SU-DHL-6 (cell line): ENCODE data around the gene SPPL2A.

ENCODE experiments used
- H2AFZ ChIP-seq: fragments of 200-600 bp; sonication (generic); 2 replicates; pipeline ENCODE4 v1.6.1; 2014; ENCODE audit warnings: low read depth, mild to moderate bottlenecking, moderate library complexity, mixed read lengths, antibody characterized with exemption, low read length; ENCODE audit not compliant: severe bottlenecking
- H3F3A ChIP-seq: fragments of 200-600 bp; shearing (Covaris generic); 2 replicates; pipeline ENCODE4 v1.6.0; 2016; ENCODE audit warnings: antibody characterized with exemption, mild to moderate bottlenecking; ENCODE audit not compliant: insufficient read depth
- H3K27ac ChIP-seq: fragments of 200-600 bp; sonication (generic); 2 replicates; pipeline ENCODE4 v1.5.1; 2016; ENCODE audit warnings: low read depth, mild to moderate bottlenecking, low read length, moderate library complexity, mixed read lengths
- H3K27me3 ChIP-seq: fragments of 200-600 bp; sonication (generic), shearing (Covaris generic); 2 replicates; pipeline ENCODE4 v1.6.0; 2014; ENCODE audit warnings: mild to moderate bottlenecking, low read length
- H3K36me3 ChIP-seq: fragments of 200-600 bp; sonication (generic); 2 replicates; pipeline ENCODE4 v1.6.1; 2014; ENCODE audit warnings: mild to moderate bottlenecking, low read length, mixed read lengths
- H3K4me2 ChIP-seq: fragments of 300-600, 200-600 bp; shearing (Covaris generic), sonication (generic); 2 replicates; pipeline ENCODE4 v1.6.0; 2014; ENCODE audit warnings: low read length, low read depth, mild to moderate bottlenecking; ENCODE audit not compliant: poor library complexity, severe bottlenecking
- H3K4me3 ChIP-seq: fragments of 200-600 bp; sonication (generic); 2 replicates; pipeline ENCODE4 v1.5.1; 2014; ENCODE audit warnings: antibody characterized with exemption, low read length, mild to moderate bottlenecking, mixed read lengths; ENCODE audit not compliant: insufficient read depth, poor library complexity, severe bottlenecking
- H3K79me2 ChIP-seq: fragments of 200-600 bp; sonication (generic); 2 replicates; pipeline ENCODE4 v1.6.1; 2014; ENCODE audit warnings: mild to moderate bottlenecking, low read length, moderate library complexity; ENCODE audit not compliant: insufficient read depth
- H3K9ac ChIP-seq: fragments of 200-600 bp; sonication (generic); 2 replicates; pipeline ENCODE4 v1.7.0; 2014; ENCODE audit warnings: mild to moderate bottlenecking, low read length
- H3K9me2 ChIP-seq: fragments of 200-600 bp; sonication (generic); replicated peaks from 2 replicates; pipeline ENCODE4 v1.6.1; 2014; ENCODE audit warnings: low read length; ENCODE audit not compliant: insufficient read depth
- H3K9me3 ChIP-seq: fragments of 200-600 bp; sonication (generic); 2 replicates; pipeline ENCODE4 v1.6.1; 2014; ENCODE audit warnings: low read length, mixed read lengths; ENCODE audit not compliant: insufficient read depth
- H4K20me1 ChIP-seq: fragments of 200-600 bp; sonication (generic); 2 replicates; pipeline ENCODE4 v1.6.1; 2014; ENCODE audit warnings: low read depth, mild to moderate bottlenecking, antibody characterized with exemption, low read length, moderate library complexity, mixed read lengths
- CTCF ChIP-seq: fragments of 200-600 bp; sonication (generic); IDR thresholded peaks from one replicate; pipeline ENCODE4 v1.5.1; 2017; ENCODE audit warnings: antibody characterized with exemption, mild to moderate bottlenecking, low read length, moderate library complexity; ENCODE audit not compliant: insufficient read depth, poor library complexity, severe bottlenecking
- EZH2phosphoT487 ChIP-seq: fragments of 200-600 bp; sonication (generic), shearing (Covaris generic); conservative IDR thresholded peaks from 2 replicates; pipeline ENCODE4 v1.6.1; 2018; ENCODE audit warnings: mild to moderate bottlenecking, antibody characterized with exemption, low read length, moderate library complexity, mixed read lengths

SPPL2A gene

GRCh38 chr15:50790778-50791453, 25.4 kb upstream of the SPPL2A start:
- H3K9me3 ChIP-seq = no peaks in the 10 kb centered on the region
- no peaks in the 10 kb centered on the region for H3F3A ChIP-seq
- no peak overlapping the region for H2AFZ ChIP-seq
- TF ChIP-seq CTCF (no peak), EZH2phosphoT487 (no peak)
- H3K79me2 ChIP-seq = no peaks in the 10 kb centered on the region
- no peaks in the 10 kb centered on the region for H3K9me2 ChIP-seq
- H3K4me3 ChIP-seq = no peak overlapping the region
- H3K27ac ChIP-seq = no peak overlapping the region
- H3K27me3 ChIP-seq = no peaks in the 10 kb centered on the region
- no peaks in the 10 kb centered on the region for H3K36me3 ChIP-seq
- H4K20me1 ChIP-seq = no peaks in the 10 kb centered on the region
- no peak overlapping the region for H3K9ac ChIP-seq
- no peak overlapping the region for H3K4me2 ChIP-seq

- H3K4me2 ChIP-seq = no peak overlapping the region
- TF ChIP-seq EZH2phosphoT487 (no peak), CTCF (no peak)
Measured at GRCh38 chr15:50786871-50787270, 21.4 kb upstream of the SPPL2A start.

GRCh38 chr15:50786438-50786837, 20.9 kb upstream of the SPPL2A start:
- no peaks in the 10 kb centered on the region for H3F3A ChIP-seq
- H3K9me2 ChIP-seq = no peaks in the 10 kb centered on the region
- no peak overlapping the region for H2AFZ ChIP-seq
- no peaks in the 10 kb centered on the region for H3K9me3 ChIP-seq
- H3K79me2 ChIP-seq = no peaks in the 10 kb centered on the region
- H3K27me3 ChIP-seq = no peaks in the 10 kb centered on the region
- H3K9ac ChIP-seq = no peak overlapping the region
- H4K20me1 ChIP-seq = no peaks in the 10 kb centered on the region
- H3K36me3 ChIP-seq = no peaks in the 10 kb centered on the region
- no peak overlapping the region for H3K4me3 ChIP-seq
- TF ChIP-seq EZH2phosphoT487 (no peak), CTCF (no peak)
- H3K4me2 ChIP-seq = no peak overlapping the region
- no peak overlapping the region for H3K27ac ChIP-seq

More at GRCh38 chr15:50786871-50787270, 21.4 kb upstream of the SPPL2A start:
- Histone ChIP-seq H3F3A (no peaks in the 10 kb centered on the region), H3K4me3 (no peak overlapping the region), H3K9ac (no peak overlapping the region), H2AFZ (no peak overlapping the region), H3K79me2 (no peaks in the 10 kb centered on the region), H3K9me2 (no peaks in the 10 kb centered on the region), H4K20me1 (no peaks in the 10 kb centered on the region), H3K27me3 (no peaks in the 10 kb centered on the region), H3K36me3 (no peaks in the 10 kb centered on the region), H3K9me3 (no peaks in the 10 kb centered on the region), H3K27ac (no peak overlapping the region)
